Activated CD4-positive, alpha-beta memory T cell treated with anti-CD3 and anti-CD28 coated beads for 36 hours (primary cell): ENCODE data around the gene ASCL2. TPM values are rescaled to one million over a fixed set of nuclear protein-coding genes. Genes with fewer than 3 reads are reported as not detected.
"Not testable (repeated sequence)": the region's sequence is repeated elsewhere in the genome, so short reads cannot be mapped to it uniquely, and the experiment has no call there.

ENCODE experiments used
- CTCF ChIA-PET: fragments of 350-600 bp; sonication (Branson Sonifier 250); formaldehyde crosslinking; loops from one replicate; lab custom pipeline; 2021; ENCODE audit warnings: antibody characterized with exemption, inconsistent platforms; lab: Charles Lee
- POLR2A ChIA-PET: fragments of 350-600 bp; sonication (Branson Sonifier 250); formaldehyde crosslinking; loops from one replicate; lab custom pipeline; 2021; ENCODE audit warnings: antibody characterized with exemption; lab: Charles Lee
- DNase-seq: peaks from one replicate; pipeline ENCODE4 v3.0.0-alpha.2; 2020
- H3K27ac Mint-ChIP-seq: one replicate; pipeline ENCODE4 v1.8.0; 2021; ENCODE audit warnings: mixed read lengths
- H3K27me3 Mint-ChIP-seq: one replicate; pipeline ENCODE4 v1.8.0; 2021; ENCODE audit warnings: mixed read lengths
- H3K36me3 Mint-ChIP-seq: one replicate; pipeline ENCODE4 v1.8.0; 2021; ENCODE audit warnings: mixed read lengths
- H3K4me1 Mint-ChIP-seq: one replicate; pipeline ENCODE4 v1.8.0; 2021; ENCODE audit warnings: low read depth, mixed read lengths
- H3K4me3 Mint-ChIP-seq: one replicate; pipeline ENCODE4 v1.8.0; 2021; ENCODE audit warnings: mild to moderate bottlenecking, mixed read lengths
- H3K9me3 Mint-ChIP-seq: one replicate; pipeline ENCODE4 v1.8.0; 2021; ENCODE audit warnings: mixed read lengths
- intact Hi-C: fragments of 100-400 bp; cut with micrococcal nuclease; formaldehyde crosslinking; loops from one replicate; pipeline ENCODE4 v1.15.1; 2023
- total RNA-seq, 2 experiments: library from RNA; stranded (reverse); gene quantifications; one replicate each; pipeline ENCODE4 v1.2.3, GENCODE V29; 2021

ASCL2 gene
- total RNA-seq, 2 experiments from 2014 or later: 1.5 to 2.0 TPM

- intact Hi-C loops: no loop called here
- CTCF ChIA-PET: interaction anchor here (0.5 to 0.9 kb wide), 2 partner anchors 56 to 172 kb away, joined by 3 to 4 read pairs; no protein-coding TSS in a partner anchor
- POLR2A ChIA-PET: no interaction called here
- Mint-ChIP-seq H3K36me3 (no peaks in the 10 kb centered on the region), H3K4me3 (no peak overlapping the region), H3K27me3 (peaks cover 6% of the 10 kb centered on the region), H3K27ac (no peak overlapping the region), H3K4me1 (no peaks in the 10 kb centered on the region), H3K9me3 (no peaks in the 10 kb centered on the region)
- no peak for DNase-seq
Measured at GRCh38 chr11:2249189-2249916, 21.0 kb downstream of the ASCL2 start.

GRCh38 chr11:2248762-2249161 is 21.6 kb downstream of the ASCL2 start:
- H3K4me1 Mint-ChIP-seq: no peaks in the 10 kb centered on the region
- intact Hi-C loops: no loop called here
- H3K4me3 Mint-ChIP-seq: no peak overlapping the region
- H3K9me3 Mint-ChIP-seq: no peaks in the 10 kb centered on the region
- no peaks in the 10 kb centered on the region for H3K36me3 Mint-ChIP-seq
- DNase-seq: no peak
- peaks cover 6% of the 10 kb centered on the region for H3K27me3 Mint-ChIP-seq
- no peak overlapping the region for H3K27ac Mint-ChIP-seq
- ChIA-PET POLR2A (no interaction called here), CTCF (no interaction called here)

- intact Hi-C loops: no loop called here
- DNase-seq: no peak
- Mint-ChIP-seq H3K4me3 (no peak overlapping the region), H3K4me1 (no peaks in the 10 kb centered on the region), H3K27me3 (peaks cover 6% of the 10 kb centered on the region), H3K36me3 (no peaks in the 10 kb centered on the region), H3K9me3 (no peaks in the 10 kb centered on the region), H3K27ac (no peak overlapping the region)
- ChIA-PET POLR2A (no interaction called here), CTCF (no interaction called here)
Measured at GRCh38 chr11:2248242-2248641, 22.1 kb downstream of the ASCL2 start.

- Mint-ChIP-seq H3K36me3 (no peaks in the 10 kb centered on the region), H3K4me1 (no peaks in the 10 kb centered on the region), H3K9me3 (peaks cover 5% of the 10 kb centered on the region), H3K27ac (no peak overlapping the region), H3K27me3 (peaks cover 6% of the 10 kb centered on the region), H3K4me3 (no peak overlapping the region)
- ChIA-PET CTCF (no interaction called here), POLR2A (no interaction called here)
- intact Hi-C loops: no loop called here
- no peak for DNase-seq
Measured at GRCh38 chr11:2247496-2247895, 22.9 kb downstream of the ASCL2 start.

- POLR2A ChIA-PET: no interaction called here
- Mint-ChIP-seq H3K27me3 (no peaks in the 10 kb centered on the region), H3K4me3 (no peak overlapping the region), H3K27ac (no peak overlapping the region), H3K36me3 (no peaks in the 10 kb centered on the region), H3K9me3 (peaks cover 16% of the 10 kb centered on the region), H3K4me1 (no peaks in the 10 kb centered on the region)
- intact Hi-C loops: no loop called here
- DNase-seq: no peak
- CTCF ChIA-PET: interaction anchor here (1.1 kb wide), 1 partner anchor 64 kb away, joined by 3 read pairs; no protein-coding TSS in a partner anchor
Measured at GRCh38 chr11:2240834-2241233, 29.6 kb downstream of the ASCL2 start.

- Mint-ChIP-seq H3K27ac (no peak overlapping the region), H3K36me3 (no peaks in the 10 kb centered on the region), H3K27me3 (no peaks in the 10 kb centered on the region), H3K4me3 (no peak overlapping the region), H3K4me1 (no peaks in the 10 kb centered on the region), H3K9me3 (peaks cover 13% of the 10 kb centered on the region)
- DNase-seq: no peak
- intact Hi-C loops: no loop called here
- ChIA-PET POLR2A (no interaction called here), CTCF (interaction anchor here (0.6 kb wide), 1 partner anchor 13 kb away, joined by 3 read pairs; no protein-coding TSS in a partner anchor)
Measured at GRCh38 chr11:2237457-2238238, 32.7 kb downstream of the ASCL2 start.

- H3K4me3 Mint-ChIP-seq, H3K27ac Mint-ChIP-seq, POLR2A ChIA-PET, H3K27me3 Mint-ChIP-seq, CTCF ChIA-PET, H3K9me3 Mint-ChIP-seq, DNase-seq, H3K36me3 Mint-ChIP-seq, H3K4me1 Mint-ChIP-seq, intact Hi-C loops: not testable (repeated sequence)
Measured at GRCh38 chr11:2236381-2237134, 33.8 kb downstream of the ASCL2 start.

- Mint-ChIP-seq H3K4me1 (no peaks in the 10 kb centered on the region), H3K9me3 (peaks cover 7% of the 10 kb centered on the region), H3K27ac (no peak overlapping the region), H3K36me3 (peaks cover under 1% of the 10 kb centered on the region), H3K4me3 (no peak overlapping the region), H3K27me3 (peaks cover under 1% of the 10 kb centered on the region)
- intact Hi-C loops: no loop called here
- no peak for DNase-seq
- CTCF ChIA-PET: no interaction called here
- POLR2A ChIA-PET: no interaction called here
Measured at GRCh38 chr11:2235588-2236326, 34.6 kb downstream of the ASCL2 start.

- H3K27me3 Mint-ChIP-seq: peaks cover 7% of the 10 kb centered on the region
- peaks cover 4% of the 10 kb centered on the region for H3K36me3 Mint-ChIP-seq
- intact Hi-C loops: no loop called here
- no peak overlapping the region for H3K4me3 Mint-ChIP-seq
- H3K9me3 Mint-ChIP-seq: peaks cover 7% of the 10 kb centered on the region
- no peak overlapping the region for H3K27ac Mint-ChIP-seq
- ChIA-PET CTCF (interaction anchor here (0.5 kb wide), 1 partner anchor 38 kb away, joined by 3 read pairs; no protein-coding TSS in a partner anchor), POLR2A (no interaction called here)
- no peaks in the 10 kb centered on the region for H3K4me1 Mint-ChIP-seq
- no peak for DNase-seq
Measured at GRCh38 chr11:2234963-2235362, 35.4 kb downstream of the ASCL2 start.

- Mint-ChIP-seq H3K4me1 (no peaks in the 10 kb centered on the region), H3K4me3 (no peak overlapping the region), H3K9me3 (peaks cover 16% of the 10 kb centered on the region), H3K27me3 (peaks cover 8% of the 10 kb centered on the region), H3K27ac (no peak overlapping the region), H3K36me3 (peaks cover 4% of the 10 kb centered on the region)
- intact Hi-C loops: no loop called here
- ChIA-PET POLR2A (no interaction called here), CTCF (no interaction called here)
- DNase-seq: no peak
Measured at GRCh38 chr11:2233693-2234455, 36.5 kb downstream of the ASCL2 start.

GRCh38 chr11:2229713-2230297 is 40.6 kb downstream of the ASCL2 start:
- no peak overlapping the region for H3K27ac Mint-ChIP-seq

More at GRCh38 chr11:2229713-2230297, 40.6 kb downstream of the ASCL2 start:
- H3K4me1 Mint-ChIP-seq: no peaks in the 10 kb centered on the region
- no peak overlapping the region for H3K4me3 Mint-ChIP-seq
- DNase-seq: no peak
- H3K36me3 Mint-ChIP-seq: peaks cover 4% of the 10 kb centered on the region
- peaks cover 17% of the 10 kb centered on the region for H3K27me3 Mint-ChIP-seq
- CTCF ChIA-PET: interaction anchor here (1.3 kb wide), 1 partner anchor 191 kb away, joined by 3 read pairs; no protein-coding TSS in a partner anchor
- POLR2A ChIA-PET: no interaction called here
- peaks cover 17% of the 10 kb centered on the region for H3K9me3 Mint-ChIP-seq
- intact Hi-C loops: no loop called here
